GM23338 (cell line): ENCODE results near the gene SSNA1. TPM values are rescaled to one million over a fixed set of nuclear protein-coding genes. Genes with fewer than 3 reads are reported as not detected.

Experiments
- ATAC-seq: fragments of 200-7000 bp; cut with Tn5 transposase; 3 replicates; pipeline ENCODE4 v1.9.1; 2020
- DNase-seq: peaks from one replicate; pipeline ENCODE4 v3.0.0-alpha.2; 2015; ENCODE audit warnings: low spot score
- H2AFZ ChIP-seq: fragments of 200-600 bp; sonication (generic); 2 replicates; pipeline ENCODE4 v1.8.0; 2016; ENCODE audit warnings: antibody characterized with exemption, mild to moderate bottlenecking, moderate library complexity
- H3F3A ChIP-seq: fragments of 200-600 bp; sonication (generic); replicated peaks from 2 replicates; pipeline ENCODE4 v1.8.0; 2017; ENCODE audit warnings: antibody characterized with exemption, mixed run types, low read depth
- H3K27ac ChIP-seq: fragments of 200-600 bp; sonication (generic); 2 replicates; pipeline ENCODE4 v1.6.1; 2016; ENCODE audit warnings: low read depth
- H3K27me3 ChIP-seq: fragments of 200-600 bp; sonication (generic); 2 replicates; pipeline ENCODE4 v1.8.0; 2016; ENCODE audit warnings: mild to moderate bottlenecking, mixed run types, moderate library complexity; ENCODE audit not compliant: insufficient read depth
- H3K36me3 ChIP-seq: fragments of 200-600 bp; sonication (generic); 2 replicates; pipeline ENCODE4 v1.8.0; 2016; ENCODE audit warnings: mild to moderate bottlenecking; ENCODE audit not compliant: insufficient read depth
- H3K4me1 ChIP-seq: fragments of 200-600 bp; sonication (generic); 2 replicates; pipeline ENCODE4 v1.8.0; 2016; ENCODE audit warnings: mild to moderate bottlenecking, moderate library complexity; ENCODE audit not compliant: insufficient read depth
- H3K4me2 ChIP-seq: fragments of 200-600 bp; sonication (generic); 2 replicates; pipeline ENCODE4 v1.7.1; 2017; ENCODE audit warnings: mixed run types
- H3K4me3 ChIP-seq: fragments of 200-600 bp; sonication (generic); 2 replicates; pipeline ENCODE4 v1.6.1; 2016; ENCODE audit warnings: mixed run types
- H3K79me2 ChIP-seq: fragments of 200-600 bp; sonication (generic); replicated peaks from 2 replicates; pipeline ENCODE4 v1.8.0; 2017; ENCODE audit warnings: mild to moderate bottlenecking; ENCODE audit not compliant: insufficient read depth
- H3K9me2 ChIP-seq: fragments of 200-600 bp; sonication (generic); 2 replicates; pipeline ENCODE4 v1.8.0; 2017; ENCODE audit not compliant: insufficient read depth
- H4K20me1 ChIP-seq: fragments of 200-600 bp; sonication (generic); replicated peaks from 2 replicates; pipeline ENCODE4 v1.8.0; 2017; ENCODE audit warnings: mild to moderate bottlenecking; ENCODE audit not compliant: insufficient read depth
- H3K27ac Mint-ChIP-seq: 2 replicates; pipeline ENCODE4 v1.8.0; 2020; ENCODE audit warnings: inconsistent platforms, mild to moderate bottlenecking, moderate library complexity, mixed read lengths
- H3K27me3 Mint-ChIP-seq: 3 replicates; pipeline ENCODE4 v1.8.0; 2022; ENCODE audit warnings: low read depth, mild to moderate bottlenecking, moderate library complexity, mixed read lengths, inconsistent platforms; ENCODE audit not compliant: insufficient read depth, poor library complexity
- H3K36me3 Mint-ChIP-seq: 3 replicates; pipeline ENCODE4 v1.8.0; 2021; ENCODE audit warnings: low read depth, mild to moderate bottlenecking, inconsistent platforms, moderate library complexity, mixed read lengths
- H3K4me1 Mint-ChIP-seq: 3 replicates; pipeline ENCODE4 v1.8.0; 2020; ENCODE audit warnings: mild to moderate bottlenecking, inconsistent platforms, mixed read lengths
- H3K4me3 Mint-ChIP-seq: 3 replicates; pipeline ENCODE4 v1.8.0; 2021; ENCODE audit warnings: moderate library complexity, mild to moderate bottlenecking, inconsistent platforms, mixed read lengths
- H3K9me3 Mint-ChIP-seq: 3 replicates; pipeline ENCODE4 v1.8.0; 2020; ENCODE audit warnings: moderate library complexity, mild to moderate bottlenecking, inconsistent platforms, mixed read lengths
- CREB1 ChIP-seq: fragments of 250-450 bp; sonication (Bioruptor Pico); IDR thresholded peaks from 2 replicates; pipeline ENCODE4 v1.5.0; 2020; ENCODE audit warnings: low read depth, mild to moderate bottlenecking, moderate library complexity
- CTCF ChIP-seq, 2 experiments: fragments of 200-600 bp in 1 of 2; sonication (generic) in 1 of 2; conservative IDR thresholded peaks; 2 replicates each; pipeline versions ENCODE4 v1.5.1 to v1.6.1; 2016 to 2017; ENCODE audit warnings: antibody characterized with exemption in 2 of 2, low read depth in 2 of 2, mild to moderate bottlenecking in 2 of 2, moderate library complexity in 1 of 2
- EZH2 ChIP-seq: fragments of 200-600 bp; sonication (generic); IDR thresholded peaks from one replicate; pipeline ENCODE4 v1.8.0; 2017; ENCODE audit warnings: antibody characterized with exemption, mild to moderate bottlenecking, low read depth; ENCODE audit not compliant: unreplicated experiment
- JUNB ChIP-seq: IDR thresholded peaks from one replicate; pipeline ENCODE4 v1.6.1; 2016; ENCODE audit warnings: antibody characterized with exemption; ENCODE audit not compliant: unreplicated experiment
- NANOG ChIP-seq: IDR thresholded peaks from 2 replicates; pipeline ENCODE4 v1.6.1; 2016; ENCODE audit warnings: antibody characterized with exemption, borderline replicate concordance
- REST ChIP-seq: IDR thresholded peaks from one replicate; pipeline ENCODE4 v1.6.1; 2018; ENCODE audit warnings: antibody characterized with exemption; ENCODE audit not compliant: unreplicated experiment
- STAT1 ChIP-seq: IDR thresholded peaks from one replicate; pipeline ENCODE4 v1.6.1; 2016; ENCODE audit warnings: antibody characterized with exemption; ENCODE audit not compliant: unreplicated experiment
- ZNF114 ChIP-seq: fragments of 250-450 bp; sonication (Bioruptor Pico); IDR thresholded peaks from 2 replicates; pipeline ENCODE4 v1.5.0; 2020; ENCODE audit warnings: mild to moderate bottlenecking, moderate library complexity
- ZNF331 ChIP-seq: fragments of 250-450 bp; sonication (Bioruptor Pico); IDR thresholded peaks from 2 replicates; pipeline ENCODE4 v1.5.0; 2020; ENCODE audit warnings: low read depth, mild to moderate bottlenecking, moderate library complexity
- polyA plus RNA-seq: library from polyadenylated mRNA; unstranded; fragments of >200 nt; fragmentation: Nextera tagmentation; extraction: Ambion mirVana; gene quantifications from 2 replicates; pipeline ENCODE4 v1.2.1, GENCODE V29; 2016
- total RNA-seq: library from RNA; depleted of rRNA; stranded (reverse); fragments of >200 nt; shearing (Covaris generic); gene quantifications from 2 replicates; pipeline ENCODE4 v1.2.3, GENCODE V29; 2014

Gene SSNA1
- total and polyA plus RNA-seq, 2 experiments from 2014 or later, result 132 to 154 TPM

- TF ChIP-seq STAT1 (no peak), REST (no peak), JUNB (no peak), ZNF114 (CRISPR knock-in tag) (no peak), NANOG (no peak), EZH2 (no peak)
- no peaks in the 10 kb centered on the region for H3K9me2 ChIP-seq
- no peaks in the 10 kb centered on the region for H3K36me3 Mint-ChIP-seq
- no peak overlapping the region for H3K27ac ChIP-seq
- H3F3A ChIP-seq, result peaks cover 4% of the 10 kb centered on the region; the same call in 1 of the 2 replicates
- H3K36me3 ChIP-seq, result no peaks in the 10 kb centered on the region
- H3K9me3 Mint-ChIP-seq, result no peaks in the 10 kb centered on the region; the same call in 2 of the 3 replicates
- H4K20me1 ChIP-seq, result no peaks in the 10 kb centered on the region
- H3K4me1 ChIP-seq, result peaks cover 2% of the 10 kb centered on the region; the same call in 1 of the 2 replicates
- no peak overlapping the region for H3K4me3 Mint-ChIP-seq
- DNase-seq (no peak), ATAC-seq (no peak)
- H3K4me3 ChIP-seq, result no peak overlapping the region
- H3K27me3 Mint-ChIP-seq, result peaks cover 90% of the 10 kb centered on the region
- no peak overlapping the region for H3K27ac Mint-ChIP-seq
- no peak overlapping the region for H2AFZ ChIP-seq
- H3K4me1 Mint-ChIP-seq, result no peaks in the 10 kb centered on the region; the same call in 1 of the 3 replicates
- H3K4me2 ChIP-seq, result no peak overlapping the region
- H3K27me3 ChIP-seq, result peaks cover 92% of the 10 kb centered on the region
- H3K79me2 ChIP-seq, result no peaks in the 10 kb centered on the region
Measured at GRCh38 chr9:137159105-137160053, 29.1 kb upstream of the SSNA1 start.

DNA sequence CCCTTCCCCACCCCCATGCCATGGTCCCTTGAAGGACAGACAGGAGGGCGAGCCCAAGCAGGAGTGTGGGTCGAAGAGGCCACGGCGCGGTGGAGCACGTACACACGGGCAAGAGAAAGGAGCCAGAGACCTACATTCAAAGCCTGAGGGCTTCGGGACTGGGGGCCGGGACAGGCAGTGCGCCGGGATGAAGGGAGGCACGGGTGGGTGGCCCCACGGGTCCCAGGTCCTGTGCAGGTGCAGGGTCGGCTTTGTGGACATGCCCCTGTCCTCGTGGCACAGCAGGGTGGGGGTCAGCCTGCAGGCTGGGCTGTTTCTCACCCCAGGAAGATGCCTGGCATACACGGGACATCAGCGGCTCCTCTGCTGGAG is 28.4 kb upstream of the SSNA1 start:
- Mint-ChIP-seq H3K9me3 (no peaks in the 10 kb centered on the region; the same call in 2 of the 3 replicates), H3K4me1 (no peaks in the 10 kb centered on the region; the same call in 1 of the 3 replicates), H3K4me3 (no peak overlapping the region), H3K27me3 (peaks cover 89% of the 10 kb centered on the region), H3K27ac (no peak overlapping the region), H3K36me3 (no peaks in the 10 kb centered on the region)
- DNase-seq, result no peak
- Histone ChIP-seq H3K4me2 (no peak overlapping the region), H3K4me3 (no peak overlapping the region), H3K27ac (no peak overlapping the region), H3K27me3 (peaks cover 85% of the 10 kb centered on the region), H2AFZ (no peak overlapping the region), H3F3A (peaks cover 4% of the 10 kb centered on the region; the same call in 1 of the 2 replicates), H3K36me3 (no peaks in the 10 kb centered on the region), H3K9me2 (no peaks in the 10 kb centered on the region), H3K79me2 (no peaks in the 10 kb centered on the region), H4K20me1 (no peaks in the 10 kb centered on the region), H3K4me1 (peaks cover 2% of the 10 kb centered on the region; the same call in 1 of the 2 replicates)
- ATAC-seq, result no peak
- TF ChIP-seq ZNF331 (no peak), CTCF (conservative IDR thresholded peaks at IDR 0.05; ENCODE audit: low read depth in 2 of 2) (no peak), CREB1 (no peak)
